Measurements from ENCODE around the gene VASH1.

The VASH1 gene

GRCh38 chr14:76760331-76761135 is 735 bp upstream of the VASH1 start:
- no peak for DNase-seq (ENCODE audit: extremely low read depth, low read depth)

GRCh38 chr14:76761960-76762410 is 717 bp downstream of the VASH1 start:
- DNase-seq (ENCODE audit: extremely low read depth, low read depth), result no peak
- TF ChIP-seq CTCF (IDR thresholded peaks at IDR 0.05; ENCODE audit: low read depth, low read length), result no peak

More at GRCh38 chr14:76760331-76761135, 735 bp upstream of the VASH1 start:
- no peak for TF ChIP-seq CTCF (IDR thresholded peaks at IDR 0.05; ENCODE audit: low read depth, low read length)

GRCh38 chr14:76762411-76763095 is 1.3 kb downstream of the VASH1 start:
- TF ChIP-seq CTCF (IDR thresholded peaks at IDR 0.05; ENCODE audit: low read depth, low read length), result no peak
- no peak for DNase-seq (ENCODE audit: extremely low read depth, low read depth)

GRCh38 chr14:76763096-76764041 is 2.1 kb downstream of the VASH1 start:
- DNase-seq (ENCODE audit: extremely low read depth, low read depth), result no peak
- no peak for TF ChIP-seq CTCF (IDR thresholded peaks at IDR 0.05; ENCODE audit: low read depth, low read length)

- DNase-seq (ENCODE audit: extremely low read depth, low read depth), result no peak
- no peak for TF ChIP-seq CTCF (IDR thresholded peaks at IDR 0.05; ENCODE audit: low read depth, low read length)
Measured at GRCh38 chr14:76765461-76765931, 4.2 kb downstream of the VASH1 start.

- no peak for DNase-seq (ENCODE audit: extremely low read depth, low read depth)
- TF ChIP-seq CTCF (IDR thresholded peaks at IDR 0.05; ENCODE audit: low read depth, low read length), result no peak
Measured at GRCh38 chr14:76767681-76768656, 6.7 kb downstream of the VASH1 start.

Measured in AG09319 (cell line).